Lung (tissue), 16 donors: ENCODE data around the gene PLAAT4. TPM values are rescaled to one million over a fixed set of nuclear protein-coding genes. Genes with fewer than 3 reads are reported as not detected.

Experiments used
- ATAC-seq: fragments of 200-7000 bp; cut with Tn5 transposase; one replicate; pipeline ENCODE4 v1.9.1; 2020; ENCODE audit warnings: moderate number of reproducible peaks; ENCODE audit not compliant: insufficient read depth, low FRiP score
- DNase-seq, 3 donors: peaks; one replicate each; pipeline ENCODE4 v3.0.0-alpha.2; 2013 to 2017
- H3K27ac ChIP-seq, 2 donors: one replicate each; pipeline ENCODE4 v1.5.1; 2013; ENCODE audit warnings: mild to moderate bottlenecking in 2 of 2, moderate library complexity in 2 of 2, control low read depth in 1 of 2, inconsistent platforms in 1 of 2, low read depth in 1 of 2, low read length in 1 of 2
- H3K27me3 ChIP-seq, 3 donors: one replicate each; pipeline ENCODE4 v1.5.1; 2013; ENCODE audit warnings: low read length in 2 of 3; ENCODE audit not compliant: control insufficient read depth in 3 of 3, insufficient read depth in 3 of 3
- H3K36me3 ChIP-seq, 4 donors: one replicate each; pipeline ENCODE4 v1.5.1; 2013; ENCODE audit warnings: low read length in 4 of 4, mild to moderate bottlenecking in 1 of 4, moderate library complexity in 1 of 4; ENCODE audit not compliant: control insufficient read depth in 4 of 4, insufficient read depth in 4 of 4
- H3K4me1 ChIP-seq, 5 donors: one replicate each; pipeline ENCODE4 v1.5.1; 2013; ENCODE audit warnings: low read length in 5 of 5, mild to moderate bottlenecking in 2 of 5, moderate library complexity in 1 of 5; ENCODE audit not compliant: control insufficient read depth in 5 of 5, insufficient read depth in 5 of 5
- H3K4me3 ChIP-seq: one replicate; pipeline ENCODE4 v1.5.1; 2013; ENCODE audit warnings: mild to moderate bottlenecking, control low read depth, moderate library complexity
- H3K9ac ChIP-seq, 2 donors: one replicate each; pipeline ENCODE4 v1.5.1; 2013; ENCODE audit warnings: low read length in 2 of 2, control low read depth in 1 of 2; ENCODE audit not compliant: insufficient read depth in 1 of 2
- H3K9me3 ChIP-seq, 4 donors: one replicate each; pipeline ENCODE4 v1.5.1; 2013; ENCODE audit warnings: low read length in 3 of 4, mild to moderate bottlenecking in 1 of 4, moderate library complexity in 1 of 4; ENCODE audit not compliant: control insufficient read depth in 4 of 4, insufficient read depth in 3 of 4
- WGBS, 2 donors: extraction: QIAGEN DNeasy Blood & Tissue Kit; methylation state at CpG; one replicate each; pipeline ENCODE4 v1.1.7; 2013; 5-methylcytosine and 5-hydroxymethylcytosine counted together
- long read RNA-seq, 5 donors: transcript quantifications; one replicate each; lab custom pipeline, GENCODE V29; 2026
- polyA plus RNA-seq, 2 donors: library from polyadenylated mRNA; stranded (reverse); fragments of 200-250 nt; gene quantifications; one replicate each; pipeline ENCODE4 v1.2.1, GENCODE V29; 2013
- total RNA-seq, 2 donors: library from RNA; depleted of rRNA in 1 of 2; stranded (reverse); fragments of >200 nt in 1 of 2; gene quantifications; one replicate each; pipeline ENCODE4 v1.2.1, GENCODE V29; 2014 to 2021
- TF ChIP-seq, protein P1 (sequence below): IDR thresholded peaks from 2 replicates; pipeline ENCODE4 v1.5.1; 2012; ENCODE audit warnings: mild to moderate bottlenecking; ENCODE audit errors: control extremely low read depth, extremely low read depth
- donor health status: control.
- donor health status: control.
- donor health status: Bipolar disorder and iron deficiency.
- donor health status: healthy.
- donor health status: DM: yes; HTN: yes; CAD: no.

Gene PLAAT4, protein sequence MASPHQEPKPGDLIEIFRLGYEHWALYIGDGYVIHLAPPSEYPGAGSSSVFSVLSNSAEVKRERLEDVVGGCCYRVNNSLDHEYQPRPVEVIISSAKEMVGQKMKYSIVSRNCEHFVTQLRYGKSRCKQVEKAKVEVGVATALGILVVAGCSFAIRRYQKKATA
- 100 to 1,000 TPM in 1 of 2 donors, 10 to 100 TPM in 1; 49.7 to 133 TPM for total RNA-seq
- polyA plus RNA-seq, result 100 to 1,000 TPM; 163 to 336 TPM
- long read RNA-seq, donor 1, partial matches to known transcripts, result 0 of 4 reads
- long read RNA-seq, donor 1, other reads (novel, unspliced or antisense), result 0 of 4 reads
- long read RNA-seq, donor 2, partial matches to known transcripts, result 0 of 1 reads
- long read RNA-seq, donor 2, other reads (novel, unspliced or antisense), result 0 of 1 reads
- long read RNA-seq, donor 3, transcript RARRES3-201 (4 exons, 749 nt), result major isoform, 7 of 7 reads
- long read RNA-seq, donor 3, partial matches to known transcripts, result 0 of 7 reads
- long read RNA-seq, donor 3, other reads (novel, unspliced or antisense), result 0 of 7 reads
- long read RNA-seq, donor 4, partial matches to known transcripts, result 0 of 1 reads
- long read RNA-seq, donor 4, other reads (novel, unspliced or antisense), result 0 of 1 reads
- long read RNA-seq, donor 5, partial matches to known transcripts, result 0 of 3 reads
- long read RNA-seq, donor 5, other reads (novel, unspliced or antisense), result 0 of 3 reads

GRCh38 chr11:63536669-63537292, at the start of gene PLAAT4:
PLAAT4 (plus strand) TSS chr11:63536808; CDS start chr11:63536869, 61 bp downstream.
- 11 to 25% methylated on average over 10 of the region's 10 CpGs for WGBS, 2 donors
- Histone ChIP-seq H3K4me3 (peak within 1 kb of the TSS; percentile 12), H3K27ac (peak within 1 kb of the TSS; percentile 45 to 81), H3K36me3 (peaks cover 0 to 3% (median 0%) of the 10 kb centered on the region in 4 donors), H3K4me1 (peaks cover 0 to 24% (median 8%) of the 10 kb centered on the region in 5 donors), H3K27me3 (no peaks in the 10 kb centered on the region), H3K9ac (peak within 1 kb of the TSS; percentile 16 to 66), H3K9me3 (peaks cover 0 to 2% (median 0%) of the 10 kb centered on the region in 4 donors)
- peak; percentile 29 to 81 (median 59) for DNase-seq
- TF ChIP-seq, protein P1, sequence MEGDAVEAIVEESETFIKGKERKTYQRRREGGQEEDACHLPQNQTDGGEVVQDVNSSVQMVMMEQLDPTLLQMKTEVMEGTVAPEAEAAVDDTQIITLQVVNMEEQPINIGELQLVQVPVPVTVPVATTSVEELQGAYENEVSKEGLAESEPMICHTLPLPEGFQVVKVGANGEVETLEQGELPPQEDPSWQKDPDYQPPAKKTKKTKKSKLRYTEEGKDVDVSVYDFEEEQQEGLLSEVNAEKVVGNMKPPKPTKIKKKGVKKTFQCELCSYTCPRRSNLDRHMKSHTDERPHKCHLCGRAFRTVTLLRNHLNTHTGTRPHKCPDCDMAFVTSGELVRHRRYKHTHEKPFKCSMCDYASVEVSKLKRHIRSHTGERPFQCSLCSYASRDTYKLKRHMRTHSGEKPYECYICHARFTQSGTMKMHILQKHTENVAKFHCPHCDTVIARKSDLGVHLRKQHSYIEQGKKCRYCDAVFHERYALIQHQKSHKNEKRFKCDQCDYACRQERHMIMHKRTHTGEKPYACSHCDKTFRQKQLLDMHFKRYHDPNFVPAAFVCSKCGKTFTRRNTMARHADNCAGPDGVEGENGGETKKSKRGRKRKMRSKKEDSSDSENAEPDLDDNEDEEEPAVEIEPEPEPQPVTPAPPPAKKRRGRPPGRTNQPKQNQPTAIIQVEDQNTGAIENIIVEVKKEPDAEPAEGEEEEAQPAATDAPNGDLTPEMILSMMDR, result no peak
- ATAC-seq, result peak; percentile 31

- WGBS, 2 donors, result 73 to 89% methylated on average over 1 of the region's 1 CpG
- no peak for ATAC-seq
- H3K36me3 ChIP-seq, result no peaks in the 10 kb centered on the region
- no peak overlapping the region for H3K27ac ChIP-seq
- peaks cover 0 to 18% (median 0%) of the 10 kb centered on the region in 3 donors for H3K27me3 ChIP-seq
- peaks cover 0 to 10% (median 6%) of the 10 kb centered on the region in 5 donors for H3K4me1 ChIP-seq
- H3K9ac ChIP-seq, result no peak overlapping the region
- peaks cover 0 to 6% (median 0%) of the 10 kb centered on the region in 4 donors for H3K9me3 ChIP-seq
- DNase-seq, result no peak
- H3K4me3 ChIP-seq, result no peak overlapping the region
- TF ChIP-seq, protein P1, result no peak
Measured at GRCh38 chr11:63488789-63489188, 47.8 kb upstream of the PLAAT4 start.

- Histone ChIP-seq H3K36me3 (no peaks in the 10 kb centered on the region), H3K27me3 (peaks cover 0 to 18% (median 0%) of the 10 kb centered on the region in 3 donors), H3K4me1 (peaks cover 0 to 10% (median 6%) of the 10 kb centered on the region in 5 donors), H3K4me3 (no peak overlapping the region), H3K9ac (no peak overlapping the region), H3K27ac (no peak overlapping the region), H3K9me3 (peaks cover 0 to 2% (median 0%) of the 10 kb centered on the region in 4 donors)
- TF ChIP-seq, protein P1, result no peak
- WGBS, 2 donors, result 60 to 61% methylated on average over 3 of the region's 3 CpGs
- no peak for ATAC-seq
- DNase-seq, result peak in 1 of 3 donors; percentile 11
Measured at GRCh38 chr11:63489879-63490278, 46.7 kb upstream of the PLAAT4 start.
